ENCODE measurements around the gene RIMS3. TPM values are rescaled to one million over a fixed set of nuclear protein-coding genes. Genes with fewer than 3 reads are reported as not detected.

Gene RIMS3
- polyA plus RNA-seq, 1 donor from 2014 or later: 31.6 TPM

DNA sequence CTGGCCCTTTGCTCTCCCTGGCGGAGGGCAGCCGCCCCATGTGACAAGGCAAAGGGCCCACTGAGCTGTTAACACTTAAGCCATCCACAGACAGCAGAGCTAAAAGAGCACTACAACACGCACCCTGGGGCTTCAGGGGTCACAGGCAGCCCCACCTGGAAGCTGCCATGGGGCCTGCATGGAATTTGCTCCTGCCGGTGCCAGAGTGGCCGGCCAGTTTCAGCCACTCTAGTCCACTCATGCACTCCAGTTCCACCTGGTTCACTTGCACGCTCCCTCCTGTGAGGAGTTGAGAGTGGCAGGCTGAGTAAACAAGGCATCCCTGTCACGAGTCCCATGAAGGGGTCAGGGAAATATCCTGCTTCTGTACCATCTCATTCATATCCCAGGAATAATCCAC lies 55.3 kb downstream of the RIMS3 start:
- Histone ChIP-seq H3K27ac (ENCODE audit: low read length) (no peak overlapping the region), H3K9me3 (ENCODE audit: low read length) (no peaks in the 10 kb centered on the region), H3K36me3 (ENCODE audit: insufficient read depth, low read length) (no peaks in the 10 kb centered on the region), H4K20me1 (ENCODE audit: insufficient read depth) (no peaks in the 10 kb centered on the region), H2AFZ (ENCODE audit: low read depth, low read length) (no peak overlapping the region), H3K79me2 (replicated peaks; ENCODE audit: insufficient read depth, low read length) (no peaks in the 10 kb centered on the region), H3F3A (ENCODE audit: insufficient read depth, low read length, poor library complexity, severe bottlenecking) (no peaks in the 10 kb centered on the region), H3K9me2 (ENCODE audit: insufficient read depth, low read length) (no peaks in the 10 kb centered on the region), H3K27me3 (ENCODE audit: insufficient read depth, low read depth, low read length) (no peaks in the 10 kb centered on the region), H3K4me3 (ENCODE audit: low read length) (no peak overlapping the region), H3K9ac (ENCODE audit: low read length) (no peak overlapping the region), H3K4me2 (ENCODE audit: low read length) (no peak overlapping the region)
- no peak for TF ChIP-seq SMC3 (conservative IDR thresholded peaks at IDR 0.05; ENCODE audit: poor library complexity)
- TF ChIP-seq RAD21 (conservative IDR thresholded peaks at IDR 0.05): no peak
- no peak for TF ChIP-seq EZH2 (IDR thresholded peaks at IDR 0.05; ENCODE audit: borderline replicate concordance, insufficient read depth, low read length, poor library complexity, severe bottlenecking)
- TF ChIP-seq POLR2AphosphoS5 (IDR thresholded peaks at IDR 0.05): no peak
- TF ChIP-seq REST (IDR thresholded peaks at IDR 0.05; ENCODE audit: borderline replicate concordance): no peak
- TF ChIP-seq, protein P1, sequence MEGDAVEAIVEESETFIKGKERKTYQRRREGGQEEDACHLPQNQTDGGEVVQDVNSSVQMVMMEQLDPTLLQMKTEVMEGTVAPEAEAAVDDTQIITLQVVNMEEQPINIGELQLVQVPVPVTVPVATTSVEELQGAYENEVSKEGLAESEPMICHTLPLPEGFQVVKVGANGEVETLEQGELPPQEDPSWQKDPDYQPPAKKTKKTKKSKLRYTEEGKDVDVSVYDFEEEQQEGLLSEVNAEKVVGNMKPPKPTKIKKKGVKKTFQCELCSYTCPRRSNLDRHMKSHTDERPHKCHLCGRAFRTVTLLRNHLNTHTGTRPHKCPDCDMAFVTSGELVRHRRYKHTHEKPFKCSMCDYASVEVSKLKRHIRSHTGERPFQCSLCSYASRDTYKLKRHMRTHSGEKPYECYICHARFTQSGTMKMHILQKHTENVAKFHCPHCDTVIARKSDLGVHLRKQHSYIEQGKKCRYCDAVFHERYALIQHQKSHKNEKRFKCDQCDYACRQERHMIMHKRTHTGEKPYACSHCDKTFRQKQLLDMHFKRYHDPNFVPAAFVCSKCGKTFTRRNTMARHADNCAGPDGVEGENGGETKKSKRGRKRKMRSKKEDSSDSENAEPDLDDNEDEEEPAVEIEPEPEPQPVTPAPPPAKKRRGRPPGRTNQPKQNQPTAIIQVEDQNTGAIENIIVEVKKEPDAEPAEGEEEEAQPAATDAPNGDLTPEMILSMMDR (IDR thresholded peaks at IDR 0.05; ENCODE audit: poor library complexity, severe bottlenecking): no peak
- no peak for TF ChIP-seq EP300 (conservative IDR thresholded peaks at IDR 0.05; ENCODE audit: poor library complexity, severe bottlenecking)
- no peak for TF ChIP-seq MXI1 (conservative IDR thresholded peaks at IDR 0.05; ENCODE audit: poor library complexity, severe bottlenecking)

DNA sequence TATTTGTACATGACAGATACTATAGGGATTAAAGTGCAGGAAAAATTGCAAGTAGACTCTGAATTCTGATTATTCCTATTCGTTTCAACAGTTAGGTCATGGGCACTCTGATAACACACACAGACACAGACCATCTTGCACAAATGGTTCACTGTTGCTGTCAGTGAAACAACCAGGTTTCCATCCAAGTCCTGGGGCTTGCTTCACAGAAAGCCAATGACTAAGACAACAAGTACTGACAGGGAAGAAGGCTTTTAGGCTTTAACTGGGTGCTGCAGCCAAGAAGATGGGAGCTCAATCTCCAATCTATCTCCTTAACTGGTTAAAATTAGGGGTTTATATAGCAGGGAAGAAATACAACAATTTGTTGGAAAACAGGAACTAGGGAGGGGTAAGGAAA lies 57.6 kb downstream of the RIMS3 start:
- no peaks in the 10 kb centered on the region for H3F3A ChIP-seq (ENCODE audit: insufficient read depth, low read length, poor library complexity, severe bottlenecking)
- no peaks in the 10 kb centered on the region for H3K36me3 ChIP-seq (ENCODE audit: insufficient read depth, low read length)
- no peak overlapping the region for H3K27ac ChIP-seq (ENCODE audit: low read length)
- H3K9me2 ChIP-seq (ENCODE audit: insufficient read depth, low read length): no peaks in the 10 kb centered on the region
- H3K4me3 ChIP-seq (ENCODE audit: low read length): no peak overlapping the region
- H3K27me3 ChIP-seq (ENCODE audit: insufficient read depth, low read depth, low read length): no peaks in the 10 kb centered on the region
- H3K9me3 ChIP-seq (ENCODE audit: low read length): no peaks in the 10 kb centered on the region
- no peak overlapping the region for H3K9ac ChIP-seq (ENCODE audit: low read length)
- no peak overlapping the region for H3K4me2 ChIP-seq (ENCODE audit: low read length)
- H2AFZ ChIP-seq (ENCODE audit: low read depth, low read length): no peak overlapping the region
- no peaks in the 10 kb centered on the region for H3K79me2 ChIP-seq (replicated peaks; ENCODE audit: insufficient read depth, low read length)
- no peak for TF ChIP-seq EP300 (conservative IDR thresholded peaks at IDR 0.05; ENCODE audit: poor library complexity, severe bottlenecking)
- no peak for TF ChIP-seq REST (IDR thresholded peaks at IDR 0.05; ENCODE audit: borderline replicate concordance)
- no peak for TF ChIP-seq TAF1 (IDR thresholded peaks at IDR 0.05; ENCODE audit: low read depth)
- no peak for TF ChIP-seq SMC3 (conservative IDR thresholded peaks at IDR 0.05; ENCODE audit: poor library complexity)
- no peak for TF ChIP-seq POLR2AphosphoS5 (IDR thresholded peaks at IDR 0.05)
- no peak for TF ChIP-seq EZH2 (IDR thresholded peaks at IDR 0.05; ENCODE audit: borderline replicate concordance, insufficient read depth, low read length, poor library complexity, severe bottlenecking)
- no peak for TF ChIP-seq RAD21 (conservative IDR thresholded peaks at IDR 0.05)
- no peak for TF ChIP-seq MXI1 (conservative IDR thresholded peaks at IDR 0.05; ENCODE audit: poor library complexity, severe bottlenecking)
- TF ChIP-seq, protein P1 (IDR thresholded peaks at IDR 0.05; ENCODE audit: poor library complexity, severe bottlenecking): no peak
- H4K20me1 ChIP-seq (ENCODE audit: insufficient read depth): no peaks in the 10 kb centered on the region

Measured in neural cell (in vitro differentiated cells).